HG03571 (cell line): Measurements from ENCODE around the gene PRKG1.

Experiments used
- ATAC-seq: cut with Tn5 transposase; IDR thresholded peaks from one replicate; pipeline ENCODE4 v1.9.1; 2021; ENCODE audit not compliant: unreplicated experiment

PRKG1 gene

GRCh38 chr10:52318822-52319464 lies 1244.7 kb downstream of the PRKG1 start:
- ATAC-seq: no peak

- no peak for ATAC-seq
These were observed 1245.6 kb downstream of the PRKG1 start for GRCh38 chr10:52319926-52320325.

GRCh38 chr10:52322323-52322722 lies 1248.0 kb downstream of the PRKG1 start:
- ATAC-seq: no peak

GRCh38 chr10:52322936-52323335 lies 1248.6 kb downstream of the PRKG1 start:
- no peak for ATAC-seq

GRCh38 chr10:52326382-52326781 lies 1252.1 kb downstream of the PRKG1 start:
- no peak for ATAC-seq

- ATAC-seq: no peak
These were observed 1257.5 kb downstream of the PRKG1 start for GRCh38 chr10:52331638-52332364.

- no peak for ATAC-seq
These were observed 1258.5 kb downstream of the PRKG1 start for GRCh38 chr10:52332815-52333214.

GRCh38 chr10:52334595-52334994 lies 1260.3 kb downstream of the PRKG1 start:
- no peak for ATAC-seq

- no peak for ATAC-seq
These were observed 1261.4 kb downstream of the PRKG1 start for GRCh38 chr10:52335665-52336064.

GRCh38 chr10:52337225-52337624 lies 1262.9 kb downstream of the PRKG1 start:
- ATAC-seq: no peak

GRCh38 chr10:52343439-52343838 lies 1269.2 kb downstream of the PRKG1 start:
- no peak for ATAC-seq

GRCh38 chr10:52346394-52347326 lies 1272.4 kb downstream of the PRKG1 start:
- ATAC-seq: no peak

GRCh38 chr10:52347327-52347667 lies 1273.0 kb downstream of the PRKG1 start:
- ATAC-seq: no peak
